Glutamatergic neuron (in vitro differentiated cells): Measurements from ENCODE around the gene RAPGEFL1. TPM values are rescaled to one million over a fixed set of nuclear protein-coding genes. Genes with fewer than 3 reads are reported as not detected.

ENCODE experiments used
- DNase-seq: peaks from one replicate; pipeline ENCODE4 v3.0.0; 2022
- H3K27ac Mint-ChIP-seq: one replicate; pipeline ENCODE4 v1.8.0; 2020; ENCODE audit warnings: mild to moderate bottlenecking, mixed read lengths, inconsistent platforms; ENCODE audit not compliant: unreplicated experiment
- H3K27me3 Mint-ChIP-seq: one replicate; pipeline ENCODE4 v1.8.0; 2020; ENCODE audit warnings: mild to moderate bottlenecking, moderate library complexity, mixed read lengths, inconsistent platforms; ENCODE audit not compliant: unreplicated experiment
- H3K36me3 Mint-ChIP-seq: one replicate; pipeline ENCODE4 v1.8.0; 2020; ENCODE audit warnings: mild to moderate bottlenecking, mixed read lengths, inconsistent platforms; ENCODE audit not compliant: unreplicated experiment
- H3K4me1 Mint-ChIP-seq: one replicate; pipeline ENCODE4 v1.8.0; 2020; ENCODE audit warnings: mild to moderate bottlenecking, low read depth, mixed read lengths, inconsistent platforms; ENCODE audit not compliant: unreplicated experiment
- H3K4me3 Mint-ChIP-seq: one replicate; pipeline ENCODE4 v1.8.0; 2020; ENCODE audit warnings: mild to moderate bottlenecking, mixed read lengths, inconsistent platforms; ENCODE audit not compliant: unreplicated experiment
- H3K9me3 Mint-ChIP-seq: one replicate; pipeline ENCODE4 v1.8.0; 2020; ENCODE audit warnings: mild to moderate bottlenecking, moderate library complexity, mixed read lengths, inconsistent platforms; ENCODE audit not compliant: unreplicated experiment
- microRNA-seq: library from miRNA; unstranded; fragments of <30 nt; microRNA quantifications from one replicate; pipeline ENCODE4, GENCODE V29; 2020; ENCODE audit not compliant: unreplicated experiment
- total RNA-seq: library from RNA; stranded (reverse); fragmentation: NEBNext Ultra II Directional; extraction: Animal tissue kit (Norgen Biotek cat#: 25700); gene quantifications from one replicate; pipeline ENCODE4 v1.2.1, GENCODE V29; 2021; ENCODE audit not compliant: unreplicated experiment
- TF ChIP-seq, protein P1 (sequence below): fragments of 200-600 bp; sonication (generic); IDR thresholded peaks from one replicate; pipeline ENCODE4 v1.5.0; 2021; ENCODE audit not compliant: partially characterized antibody, unreplicated experiment

RAPGEFL1 gene
- total RNA-seq, 1 donor from 2014 or later, result 25.3 TPM

DNA sequence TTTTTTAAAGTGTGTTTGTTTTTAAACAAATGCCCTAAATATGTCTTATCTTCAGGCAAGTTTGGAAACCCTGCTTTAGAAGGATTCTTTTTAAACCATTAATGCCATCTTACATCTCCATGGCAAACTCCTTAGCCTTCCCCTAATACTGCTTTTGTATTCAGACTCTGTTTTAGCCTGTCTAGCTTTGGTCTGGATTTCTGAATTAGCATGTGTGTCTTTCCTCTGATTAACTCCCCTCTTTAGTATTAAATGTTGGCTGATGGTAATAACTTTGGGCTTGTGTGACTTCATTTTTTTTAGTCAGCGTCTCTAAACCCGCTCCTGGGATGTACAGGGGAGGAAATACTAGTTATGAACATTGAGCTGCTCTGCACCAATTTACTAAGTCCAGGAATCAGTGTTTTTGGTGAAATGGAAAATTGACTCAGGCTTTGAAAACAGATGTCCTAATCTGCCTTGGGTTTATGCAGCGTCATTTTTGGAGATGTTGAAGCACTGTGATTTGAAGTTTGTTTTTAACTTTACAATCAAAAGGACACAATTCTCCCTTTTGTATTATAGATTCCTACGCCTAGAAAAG lies 64.1 kb downstream of the RAPGEFL1 start:
- no peak for DNase-seq
- Mint-ChIP-seq H3K9me3 (no peaks in the 10 kb centered on the region), H3K27me3 (peaks cover 3% of the 10 kb centered on the region), H3K27ac (no peak overlapping the region), H3K4me1 (peaks cover 2% of the 10 kb centered on the region), H3K36me3 (no peaks in the 10 kb centered on the region), H3K4me3 (no peak overlapping the region)
- TF ChIP-seq, protein P1, sequence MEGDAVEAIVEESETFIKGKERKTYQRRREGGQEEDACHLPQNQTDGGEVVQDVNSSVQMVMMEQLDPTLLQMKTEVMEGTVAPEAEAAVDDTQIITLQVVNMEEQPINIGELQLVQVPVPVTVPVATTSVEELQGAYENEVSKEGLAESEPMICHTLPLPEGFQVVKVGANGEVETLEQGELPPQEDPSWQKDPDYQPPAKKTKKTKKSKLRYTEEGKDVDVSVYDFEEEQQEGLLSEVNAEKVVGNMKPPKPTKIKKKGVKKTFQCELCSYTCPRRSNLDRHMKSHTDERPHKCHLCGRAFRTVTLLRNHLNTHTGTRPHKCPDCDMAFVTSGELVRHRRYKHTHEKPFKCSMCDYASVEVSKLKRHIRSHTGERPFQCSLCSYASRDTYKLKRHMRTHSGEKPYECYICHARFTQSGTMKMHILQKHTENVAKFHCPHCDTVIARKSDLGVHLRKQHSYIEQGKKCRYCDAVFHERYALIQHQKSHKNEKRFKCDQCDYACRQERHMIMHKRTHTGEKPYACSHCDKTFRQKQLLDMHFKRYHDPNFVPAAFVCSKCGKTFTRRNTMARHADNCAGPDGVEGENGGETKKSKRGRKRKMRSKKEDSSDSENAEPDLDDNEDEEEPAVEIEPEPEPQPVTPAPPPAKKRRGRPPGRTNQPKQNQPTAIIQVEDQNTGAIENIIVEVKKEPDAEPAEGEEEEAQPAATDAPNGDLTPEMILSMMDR, result no peak

DNA sequence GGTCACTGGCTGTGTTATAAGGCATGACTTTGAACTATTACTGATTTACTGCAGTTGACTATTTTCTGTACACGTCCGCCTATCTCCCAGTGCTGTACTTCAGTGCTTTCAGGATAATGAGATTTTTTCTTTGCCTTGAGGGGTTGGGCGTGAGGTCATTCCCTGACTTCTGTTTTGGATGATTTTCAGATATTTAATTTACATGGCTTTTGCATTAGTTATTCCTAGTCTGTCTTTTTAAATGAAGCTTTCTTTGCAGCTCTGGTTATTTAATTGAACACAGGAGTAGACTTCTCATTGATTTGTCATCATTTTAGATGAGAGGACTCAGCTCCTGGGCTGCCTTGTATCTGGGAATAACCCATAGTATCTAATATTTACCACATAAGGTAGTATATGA lies 65.5 kb downstream of the RAPGEFL1 start:
- TF ChIP-seq, protein P1, result no peak
- no peak for DNase-seq
- H3K4me1 Mint-ChIP-seq, result peaks cover 2% of the 10 kb centered on the region
- peaks cover 1% of the 10 kb centered on the region for H3K27me3 Mint-ChIP-seq
- no peak overlapping the region for H3K27ac Mint-ChIP-seq
- H3K4me3 Mint-ChIP-seq, result no peak overlapping the region
- H3K9me3 Mint-ChIP-seq, result no peaks in the 10 kb centered on the region
- H3K36me3 Mint-ChIP-seq, result no peaks in the 10 kb centered on the region

DNA sequence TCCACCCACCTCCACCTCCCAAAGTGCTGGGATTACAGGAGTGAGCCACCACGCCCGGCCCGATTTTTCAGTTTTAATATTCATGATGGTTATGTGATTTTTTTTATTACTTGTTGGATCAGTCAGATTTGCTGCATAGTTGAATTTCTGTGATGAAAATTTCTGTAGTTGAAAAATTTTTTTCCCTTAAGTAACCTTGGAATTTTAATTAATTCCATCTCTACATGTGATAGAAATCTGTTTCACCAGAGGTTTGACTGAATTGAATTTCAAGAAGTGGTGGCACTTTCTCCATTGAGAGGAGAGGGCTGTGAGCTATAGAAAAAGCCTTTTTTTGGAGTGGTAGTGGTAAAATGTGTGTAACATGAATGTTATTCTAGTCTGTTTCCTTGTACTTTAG lies 66.5 kb downstream of the RAPGEFL1 start:
- Mint-ChIP-seq H3K4me3 (no peak overlapping the region), H3K36me3 (no peaks in the 10 kb centered on the region), H3K4me1 (peaks cover 2% of the 10 kb centered on the region), H3K9me3 (no peaks in the 10 kb centered on the region), H3K27ac (no peak overlapping the region), H3K27me3 (peaks cover 1% of the 10 kb centered on the region)
- DNase-seq, result no peak
- TF ChIP-seq, protein P1, result no peak

DNA sequence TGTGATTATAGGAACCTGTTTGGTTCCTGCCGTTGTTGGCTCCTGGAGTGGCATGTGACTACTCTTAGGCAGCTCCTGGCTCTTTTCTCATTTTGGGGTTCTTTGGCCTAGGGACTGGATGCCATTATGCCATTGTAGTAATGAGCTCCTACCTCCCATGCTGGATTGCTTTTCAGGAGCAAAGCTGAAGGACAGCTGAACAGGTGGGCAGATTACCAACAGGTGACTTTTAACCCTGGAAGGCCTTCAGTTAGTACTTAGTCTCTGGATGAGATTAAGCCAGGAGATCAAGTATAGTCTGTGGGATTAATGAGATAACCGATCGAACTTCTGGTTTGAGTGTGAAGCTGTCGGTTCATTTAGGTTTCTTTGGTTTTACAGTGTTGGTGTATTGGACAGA lies 67.0 kb downstream of the RAPGEFL1 start:
- DNase-seq, result no peak
- H3K36me3 Mint-ChIP-seq, result no peaks in the 10 kb centered on the region
- H3K4me3 Mint-ChIP-seq, result no peak overlapping the region
- peaks cover 2% of the 10 kb centered on the region for H3K4me1 Mint-ChIP-seq
- H3K9me3 Mint-ChIP-seq, result no peaks in the 10 kb centered on the region
- TF ChIP-seq, protein P1, result no peak
- no peak overlapping the region for H3K27ac Mint-ChIP-seq
- H3K27me3 Mint-ChIP-seq, result peaks cover 1% of the 10 kb centered on the region

Small RNA genes within 50 kb of the gene (microRNA-seq; reads per million reads assigned to microRNA genes)
- 5.5 reads per million, percentile 34 among the genes with 10 or more reads in this experiment for gene MIR6866
- gene MIR6867, result not detected

Other genes with a start within 250 kb of the RAPGEFL1 start
- gene ORMDL3, start 249.9 kb upstream of the RAPGEFL1 start, total RNA-seq, result 70.9 TPM
- gene LRRC3C, start 249.7 kb upstream of the RAPGEFL1 start, total RNA-seq, result not detected
- not detected for gene GSDMA, start 214.5 kb upstream of the RAPGEFL1 start, total RNA-seq
- gene PSMD3, start 196.7 kb upstream of the RAPGEFL1 start, total RNA-seq, result 113 TPM
- gene CSF3, start 162.0 kb upstream of the RAPGEFL1 start, total RNA-seq, result not detected
- 172 TPM for gene MED24, start 123.1 kb upstream of the RAPGEFL1 start, total RNA-seq
- 17.6 TPM for gene THRA, start 114.5 kb upstream of the RAPGEFL1 start, total RNA-seq
- 1.3 TPM for gene NR1D1, start 76.9 kb upstream of the RAPGEFL1 start, total RNA-seq
- 110 TPM for gene MSL1, start 55.5 kb upstream of the RAPGEFL1 start, total RNA-seq
- gene CASC3, start 36.9 kb upstream of the RAPGEFL1 start, total RNA-seq, result 145 TPM
- 25.4 TPM for gene WIPF2, start 41.8 kb downstream of the RAPGEFL1 start, total RNA-seq
- gene CDC6, start 110.4 kb downstream of the RAPGEFL1 start, total RNA-seq, result 4.7 TPM
- gene RARA, start 131.7 kb downstream of the RAPGEFL1 start, total RNA-seq, result 26.2 TPM
- not detected for gene GJD3, start 187.3 kb downstream of the RAPGEFL1 start, total RNA-seq
- 32.4 TPM for gene TOP2A, start 240.4 kb downstream of the RAPGEFL1 start, total RNA-seq